NCI-H524 (cell line): ENCODE results near the gene CD40.
A peak's percentile ranks its signal among the peaks of the same experiment; 100 is the strongest.

Experiments used
- DNase-seq, 2 experiments: peaks; one replicate each; lab custom pipeline; 2025; lab: John Stamatoyannopoulos, UW

Gene CD40

GRCh38 chr20:46148313-46149208 lies 30.4 kb downstream of the CD40 start:
- DNase-seq: no peak

GRCh38 chr20:46150943-46151342 lies 32.8 kb downstream of the CD40 start:
- DNase-seq: no peak

GRCh38 chr20:46151936-46152335 lies 33.8 kb downstream of the CD40 start:
- DNase-seq: no peak

- DNase-seq: no peak
These were observed 34.9 kb downstream of the CD40 start for GRCh38 chr20:46152824-46153586.

- DNase-seq: no peak
These were observed 36.2 kb downstream of the CD40 start for GRCh38 chr20:46154305-46154704.

- DNase-seq: no peak
These were observed 36.7 kb downstream of the CD40 start for GRCh38 chr20:46154796-46155195.

GRCh38 chr20:46156065-46156464 lies 38.0 kb downstream of the CD40 start:
- no peak for DNase-seq

GRCh38 chr20:46157076-46157592 lies 39.0 kb downstream of the CD40 start:
- DNase-seq: no peak

- DNase-seq: peak; percentile 84 to 90
These were observed 39.5 kb downstream of the CD40 start for GRCh38 chr20:46157625-46158024.

- DNase-seq: peak; percentile 75 to 91
These were observed 40.4 kb downstream of the CD40 start for GRCh38 chr20:46158476-46158987.

- no peak for DNase-seq
These were observed 41.2 kb downstream of the CD40 start for GRCh38 chr20:46159101-46159897.

- DNase-seq: peak in 1 of 2 experiments; percentile 70
These were observed 42.5 kb downstream of the CD40 start for GRCh38 chr20:46160661-46161060.

GRCh38 chr20:46161921-46162320 lies 43.8 kb downstream of the CD40 start:
- DNase-seq: no peak

GRCh38 chr20:46164254-46164653 lies 46.1 kb downstream of the CD40 start:
- DNase-seq: peak in 1 of 2 experiments; percentile 59

- no peak for DNase-seq
These were observed 49.0 kb downstream of the CD40 start for GRCh38 chr20:46167080-46167479.

- DNase-seq: no peak
These were observed 50.3 kb downstream of the CD40 start for GRCh38 chr20:46168438-46168837.

- DNase-seq: no peak
These were observed 51.4 kb downstream of the CD40 start for GRCh38 chr20:46169245-46170171.

GRCh38 chr20:46171476-46171875 lies 53.4 kb downstream of the CD40 start:
- DNase-seq: no peak

- DNase-seq: no peak
These were observed 53.8 kb downstream of the CD40 start for GRCh38 chr20:46171909-46172308.

GRCh38 chr20:46172455-46172854 lies 54.3 kb downstream of the CD40 start:
- DNase-seq: no peak
